Measurements from ENCODE around the gene GSTK1. TPM values are rescaled to one million over a fixed set of nuclear protein-coding genes. Genes with fewer than 3 reads are reported as not detected.
A peak's percentile ranks its signal among the peaks of the same experiment; 100 is the strongest.

GSTK1 gene
- total and polyA plus RNA-seq, 9 of the 15 experiments (the other 6 are each of a cell fraction or from before 2014, with no cell fraction given): 155 to 441 (median 233) TPM

DNA sequence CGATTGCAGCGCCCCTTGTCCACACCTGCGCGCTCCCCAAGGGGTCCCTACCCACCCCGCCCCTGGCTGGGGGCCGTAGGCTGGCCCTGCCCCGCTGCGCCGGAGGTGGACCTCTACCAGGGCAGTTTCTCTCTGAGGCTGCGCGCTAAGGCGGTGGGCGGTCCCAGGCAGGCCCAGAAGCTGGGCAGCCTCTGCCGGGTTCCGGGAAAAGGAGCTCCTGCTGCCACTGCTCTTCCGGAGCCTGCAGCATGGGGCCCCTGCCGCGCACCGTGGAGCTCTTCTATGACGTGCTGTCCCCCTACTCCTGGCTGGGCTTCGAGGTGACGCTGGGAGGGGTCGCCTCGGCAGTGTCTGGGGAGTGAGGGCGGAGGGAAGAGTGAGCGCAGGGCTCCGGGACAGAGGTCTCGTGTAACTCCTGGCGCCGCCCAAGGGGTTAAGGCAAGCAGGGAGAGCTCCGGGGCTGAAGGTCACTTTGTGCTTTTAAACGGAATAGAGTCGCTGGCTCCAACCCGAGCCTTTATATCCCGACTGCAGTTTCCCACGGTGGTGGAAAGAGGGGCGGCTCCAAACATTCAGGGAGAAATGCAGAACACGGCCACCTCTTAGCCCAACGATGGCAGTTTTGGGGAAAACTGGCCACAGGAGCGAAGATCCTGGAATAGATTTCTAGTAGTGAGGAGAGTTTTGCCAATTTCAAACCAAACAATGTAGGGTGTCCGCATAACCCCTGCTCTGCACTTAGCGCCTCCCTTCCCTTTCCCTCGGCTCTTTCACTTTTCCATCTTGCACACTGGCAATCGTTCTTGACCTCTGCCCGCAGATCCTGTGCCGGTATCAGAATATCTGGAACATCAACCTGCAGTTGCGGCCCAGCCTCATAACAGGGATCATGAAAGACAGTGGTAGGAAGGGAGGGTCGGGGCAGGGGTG is at the start of gene GSTK1 (continued):
- TF ChIP-seq, protein P1, sequence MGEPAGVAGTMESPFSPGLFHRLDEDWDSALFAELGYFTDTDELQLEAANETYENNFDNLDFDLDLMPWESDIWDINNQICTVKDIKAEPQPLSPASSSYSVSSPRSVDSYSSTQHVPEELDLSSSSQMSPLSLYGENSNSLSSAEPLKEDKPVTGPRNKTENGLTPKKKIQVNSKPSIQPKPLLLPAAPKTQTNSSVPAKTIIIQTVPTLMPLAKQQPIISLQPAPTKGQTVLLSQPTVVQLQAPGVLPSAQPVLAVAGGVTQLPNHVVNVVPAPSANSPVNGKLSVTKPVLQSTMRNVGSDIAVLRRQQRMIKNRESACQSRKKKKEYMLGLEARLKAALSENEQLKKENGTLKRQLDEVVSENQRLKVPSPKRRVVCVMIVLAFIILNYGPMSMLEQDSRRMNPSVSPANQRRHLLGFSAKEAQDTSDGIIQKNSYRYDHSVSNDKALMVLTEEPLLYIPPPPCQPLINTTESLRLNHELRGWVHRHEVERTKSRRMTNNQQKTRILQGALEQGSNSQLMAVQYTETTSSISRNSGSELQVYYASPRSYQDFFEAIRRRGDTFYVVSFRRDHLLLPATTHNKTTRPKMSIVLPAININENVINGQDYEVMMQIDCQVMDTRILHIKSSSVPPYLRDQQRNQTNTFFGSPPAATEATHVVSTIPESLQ (CRISPR knock-in tag; IDR thresholded peaks at IDR 0.05): peak; percentile 70; the same call in 1 of the 2 replicates
- TF ChIP-seq HCFC1 (IDR thresholded peaks at IDR 0.05; ENCODE audit: low read depth, low read length) (peak; percentile 41), TARDBP (IDR thresholded peaks at IDR 0.05) (peak; percentile 54; the same call in 1 of the 2 replicates), POLR2AphosphoS5 (IDR thresholded peaks at IDR 0.05; ENCODE audit: control insufficient read depth, insufficient read depth, low read depth, low read length) (peak; percentile 92), RBM34 (IDR thresholded peaks at IDR 0.05; ENCODE audit: borderline replicate concordance, insufficient read depth, low read length) (no peak), CEBPB (tag; IDR thresholded peaks at IDR 0.05) (no peak), ZNF12 (CRISPR knock-in tag; IDR thresholded peaks at IDR 0.05) (peak; percentile 60; the same call in 1 of the 2 replicates), NUFIP1 (IDR thresholded peaks at IDR 0.05; ENCODE audit: partially characterized antibody) (no peak), RB1 (IDR thresholded peaks at IDR 0.05; ENCODE audit: low read depth) (peak; percentile 80), ZNF76 (CRISPR knock-in tag; IDR thresholded peaks at IDR 0.05; ENCODE audit: borderline replicate concordance) (peak; percentile 61; the same call in 1 of the 2 replicates), NCOA1 (IDR thresholded peaks at IDR 0.05; ENCODE audit: low read depth) (peak; percentile 51; the same call in 1 of the 2 replicates), TCF7 (IDR thresholded peaks at IDR 0.05; ENCODE audit: borderline replicate concordance) (0 out of 2 replicates have a peak, but pooled peaks have one; percentile 48)
- TF ChIP-seq, protein P2, sequence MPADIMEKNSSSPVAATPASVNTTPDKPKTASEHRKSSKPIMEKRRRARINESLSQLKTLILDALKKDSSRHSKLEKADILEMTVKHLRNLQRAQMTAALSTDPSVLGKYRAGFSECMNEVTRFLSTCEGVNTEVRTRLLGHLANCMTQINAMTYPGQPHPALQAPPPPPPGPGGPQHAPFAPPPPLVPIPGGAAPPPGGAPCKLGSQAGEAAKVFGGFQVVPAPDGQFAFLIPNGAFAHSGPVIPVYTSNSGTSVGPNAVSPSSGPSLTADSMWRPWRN (IDR thresholded peaks at IDR 0.05; ENCODE audit: low read depth): no peak
- TF ChIP-seq, protein P3, sequence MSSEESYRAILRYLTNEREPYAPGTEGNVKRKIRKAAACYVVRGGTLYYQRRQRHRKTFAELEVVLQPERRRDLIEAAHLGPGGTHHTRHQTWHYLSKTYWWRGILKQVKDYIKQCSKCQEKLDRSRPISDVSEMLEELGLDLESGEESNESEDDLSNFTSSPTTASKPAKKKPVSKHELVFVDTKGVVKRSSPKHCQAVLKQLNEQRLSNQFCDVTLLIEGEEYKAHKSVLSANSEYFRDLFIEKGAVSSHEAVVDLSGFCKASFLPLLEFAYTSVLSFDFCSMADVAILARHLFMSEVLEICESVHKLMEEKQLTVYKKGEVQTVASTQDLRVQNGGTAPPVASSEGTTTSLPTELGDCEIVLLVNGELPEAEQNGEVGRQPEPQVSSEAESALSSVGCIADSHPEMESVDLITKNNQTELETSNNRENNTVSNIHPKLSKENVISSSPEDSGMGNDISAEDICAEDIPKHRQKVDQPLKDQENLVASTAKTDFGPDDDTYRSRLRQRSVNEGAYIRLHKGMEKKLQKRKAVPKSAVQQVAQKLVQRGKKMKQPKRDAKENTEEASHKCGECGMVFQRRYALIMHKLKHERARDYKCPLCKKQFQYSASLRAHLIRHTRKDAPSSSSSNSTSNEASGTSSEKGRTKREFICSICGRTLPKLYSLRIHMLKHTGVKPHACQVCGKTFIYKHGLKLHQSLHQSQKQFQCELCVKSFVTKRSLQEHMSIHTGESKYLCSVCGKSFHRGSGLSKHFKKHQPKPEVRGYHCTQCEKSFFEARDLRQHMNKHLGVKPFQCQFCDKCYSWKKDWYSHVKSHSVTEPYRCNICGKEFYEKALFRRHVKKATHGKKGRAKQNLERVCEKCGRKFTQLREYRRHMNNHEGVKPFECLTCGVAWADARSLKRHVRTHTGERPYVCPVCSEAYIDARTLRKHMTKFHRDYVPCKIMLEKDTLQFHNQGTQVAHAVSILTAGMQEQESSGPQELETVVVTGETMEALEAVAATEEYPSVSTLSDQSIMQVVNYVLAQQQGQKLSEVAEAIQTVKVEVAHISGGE (CRISPR knock-in tag; IDR thresholded peaks at IDR 0.05): peak in 1 of 3 experiments; percentile 80; a peak in 2 of 6 replicates
- TF ChIP-seq, protein P4, sequence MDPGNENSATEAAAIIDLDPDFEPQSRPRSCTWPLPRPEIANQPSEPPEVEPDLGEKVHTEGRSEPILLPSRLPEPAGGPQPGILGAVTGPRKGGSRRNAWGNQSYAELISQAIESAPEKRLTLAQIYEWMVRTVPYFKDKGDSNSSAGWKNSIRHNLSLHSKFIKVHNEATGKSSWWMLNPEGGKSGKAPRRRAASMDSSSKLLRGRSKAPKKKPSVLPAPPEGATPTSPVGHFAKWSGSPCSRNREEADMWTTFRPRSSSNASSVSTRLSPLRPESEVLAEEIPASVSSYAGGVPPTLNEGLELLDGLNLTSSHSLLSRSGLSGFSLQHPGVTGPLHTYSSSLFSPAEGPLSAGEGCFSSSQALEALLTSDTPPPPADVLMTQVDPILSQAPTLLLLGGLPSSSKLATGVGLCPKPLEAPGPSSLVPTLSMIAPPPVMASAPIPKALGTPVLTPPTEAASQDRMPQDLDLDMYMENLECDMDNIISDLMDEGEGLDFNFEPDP (CRISPR knock-in tag; IDR thresholded peaks at IDR 0.05): peak; percentile 51; the same call in 1 of the 2 replicates
- TF ChIP-seq, protein P5, sequence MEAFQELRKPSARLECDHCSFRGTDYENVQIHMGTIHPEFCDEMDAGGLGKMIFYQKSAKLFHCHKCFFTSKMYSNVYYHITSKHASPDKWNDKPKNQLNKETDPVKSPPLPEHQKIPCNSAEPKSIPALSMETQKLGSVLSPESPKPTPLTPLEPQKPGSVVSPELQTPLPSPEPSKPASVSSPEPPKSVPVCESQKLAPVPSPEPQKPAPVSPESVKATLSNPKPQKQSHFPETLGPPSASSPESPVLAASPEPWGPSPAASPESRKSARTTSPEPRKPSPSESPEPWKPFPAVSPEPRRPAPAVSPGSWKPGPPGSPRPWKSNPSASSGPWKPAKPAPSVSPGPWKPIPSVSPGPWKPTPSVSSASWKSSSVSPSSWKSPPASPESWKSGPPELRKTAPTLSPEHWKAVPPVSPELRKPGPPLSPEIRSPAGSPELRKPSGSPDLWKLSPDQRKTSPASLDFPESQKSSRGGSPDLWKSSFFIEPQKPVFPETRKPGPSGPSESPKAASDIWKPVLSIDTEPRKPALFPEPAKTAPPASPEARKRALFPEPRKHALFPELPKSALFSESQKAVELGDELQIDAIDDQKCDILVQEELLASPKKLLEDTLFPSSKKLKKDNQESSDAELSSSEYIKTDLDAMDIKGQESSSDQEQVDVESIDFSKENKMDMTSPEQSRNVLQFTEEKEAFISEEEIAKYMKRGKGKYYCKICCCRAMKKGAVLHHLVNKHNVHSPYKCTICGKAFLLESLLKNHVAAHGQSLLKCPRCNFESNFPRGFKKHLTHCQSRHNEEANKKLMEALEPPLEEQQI (IDR thresholded peaks at IDR 0.05): peak; percentile 79

Data from K562 (cell line).